ENCODE measurements around the gene PMF1.

The PMF1 gene

GRCh38 chr1:156248323-156248683 lies 35.5 kb downstream of the PMF1 start:
- TF ChIP-seq SIN3A (IDR thresholded peaks at IDR 0.05; ENCODE audit: borderline replicate concordance, insufficient read depth, low read length), result no peak
- no peak for TF ChIP-seq POLR2AphosphoS5 (IDR thresholded peaks at IDR 0.05; ENCODE audit: low read depth, low read length)
- TF ChIP-seq TAF1 (IDR thresholded peaks at IDR 0.05; ENCODE audit: borderline replicate concordance, insufficient read depth, low read length), result no peak
- no peak for TF ChIP-seq REST (IDR thresholded peaks at IDR 0.05; ENCODE audit: insufficient read depth in 1 of 2, low read depth in 2 of 2, low read length in 2 of 2)
- TF ChIP-seq FOXP2 (optimal IDR thresholded peaks at IDR 0.05; ENCODE audit: borderline replicate concordance, extremely low read depth, extremely low read length, insufficient read depth), result no peak

- TF ChIP-seq FOXP2 (optimal IDR thresholded peaks at IDR 0.05; ENCODE audit: borderline replicate concordance, extremely low read depth, extremely low read length, insufficient read depth), result no peak
- no peak for TF ChIP-seq POLR2AphosphoS5 (IDR thresholded peaks at IDR 0.05; ENCODE audit: low read depth, low read length)
- no peak for TF ChIP-seq REST (IDR thresholded peaks at IDR 0.05; ENCODE audit: insufficient read depth in 1 of 2, low read depth in 2 of 2, low read length in 2 of 2)
- no peak for TF ChIP-seq TAF1 (IDR thresholded peaks at IDR 0.05; ENCODE audit: borderline replicate concordance, insufficient read depth, low read length)
- no peak for TF ChIP-seq SIN3A (IDR thresholded peaks at IDR 0.05; ENCODE audit: borderline replicate concordance, insufficient read depth, low read length)
Observed at GRCh38 chr1:156249593-156249992, 36.8 kb downstream of the PMF1 start.

- TF ChIP-seq SIN3A (IDR thresholded peaks at IDR 0.05; ENCODE audit: borderline replicate concordance, insufficient read depth, low read length) (no peak), POLR2AphosphoS5 (IDR thresholded peaks at IDR 0.05; ENCODE audit: low read depth, low read length) (no peak), FOXP2 (optimal IDR thresholded peaks at IDR 0.05; ENCODE audit: borderline replicate concordance, extremely low read depth, extremely low read length, insufficient read depth) (no peak), REST (IDR thresholded peaks at IDR 0.05; ENCODE audit: insufficient read depth in 1 of 2, low read depth in 2 of 2, low read length in 2 of 2) (no peak), TAF1 (IDR thresholded peaks at IDR 0.05; ENCODE audit: borderline replicate concordance, insufficient read depth, low read length) (no peak)
Observed at GRCh38 chr1:156251527-156251926, 38.7 kb downstream of the PMF1 start.

- TF ChIP-seq REST (IDR thresholded peaks at IDR 0.05; ENCODE audit: insufficient read depth in 1 of 2, low read depth in 2 of 2, low read length in 2 of 2) (no peak), POLR2AphosphoS5 (IDR thresholded peaks at IDR 0.05; ENCODE audit: low read depth, low read length) (no peak), SIN3A (IDR thresholded peaks at IDR 0.05; ENCODE audit: borderline replicate concordance, insufficient read depth, low read length) (no peak), TAF1 (IDR thresholded peaks at IDR 0.05; ENCODE audit: borderline replicate concordance, insufficient read depth, low read length) (no peak), FOXP2 (optimal IDR thresholded peaks at IDR 0.05; ENCODE audit: borderline replicate concordance, extremely low read depth, extremely low read length, insufficient read depth) (no peak)
Observed at GRCh38 chr1:156253634-156254033, 40.8 kb downstream of the PMF1 start.

GRCh38 chr1:156257711-156258110 lies 44.9 kb downstream of the PMF1 start:
- TF ChIP-seq FOXP2 (optimal IDR thresholded peaks at IDR 0.05; ENCODE audit: borderline replicate concordance, extremely low read depth, extremely low read length, insufficient read depth), result no peak
- no peak for TF ChIP-seq REST (IDR thresholded peaks at IDR 0.05; ENCODE audit: insufficient read depth in 1 of 2, low read depth in 2 of 2, low read length in 2 of 2)
- no peak for TF ChIP-seq POLR2AphosphoS5 (IDR thresholded peaks at IDR 0.05; ENCODE audit: low read depth, low read length)
- no peak for TF ChIP-seq TAF1 (IDR thresholded peaks at IDR 0.05; ENCODE audit: borderline replicate concordance, insufficient read depth, low read length)

Data from PFSK-1 (cell line).